ENCODE measurements around the gene TRIM17.

GRCh38 chr1:228420968-228421826, 4.5 kb upstream of the TRIM17 start:
- TF ChIP-seq, protein P1, sequence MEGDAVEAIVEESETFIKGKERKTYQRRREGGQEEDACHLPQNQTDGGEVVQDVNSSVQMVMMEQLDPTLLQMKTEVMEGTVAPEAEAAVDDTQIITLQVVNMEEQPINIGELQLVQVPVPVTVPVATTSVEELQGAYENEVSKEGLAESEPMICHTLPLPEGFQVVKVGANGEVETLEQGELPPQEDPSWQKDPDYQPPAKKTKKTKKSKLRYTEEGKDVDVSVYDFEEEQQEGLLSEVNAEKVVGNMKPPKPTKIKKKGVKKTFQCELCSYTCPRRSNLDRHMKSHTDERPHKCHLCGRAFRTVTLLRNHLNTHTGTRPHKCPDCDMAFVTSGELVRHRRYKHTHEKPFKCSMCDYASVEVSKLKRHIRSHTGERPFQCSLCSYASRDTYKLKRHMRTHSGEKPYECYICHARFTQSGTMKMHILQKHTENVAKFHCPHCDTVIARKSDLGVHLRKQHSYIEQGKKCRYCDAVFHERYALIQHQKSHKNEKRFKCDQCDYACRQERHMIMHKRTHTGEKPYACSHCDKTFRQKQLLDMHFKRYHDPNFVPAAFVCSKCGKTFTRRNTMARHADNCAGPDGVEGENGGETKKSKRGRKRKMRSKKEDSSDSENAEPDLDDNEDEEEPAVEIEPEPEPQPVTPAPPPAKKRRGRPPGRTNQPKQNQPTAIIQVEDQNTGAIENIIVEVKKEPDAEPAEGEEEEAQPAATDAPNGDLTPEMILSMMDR (conservative IDR thresholded peaks at IDR 0.05 in 1 of 2, IDR thresholded peaks at IDR 0.05 in 1 of 2; ENCODE audit: low read depth in 1 of 2, low read length in 2 of 2), result no peak
- TF ChIP-seq EZH2 (IDR thresholded peaks at IDR 0.05; ENCODE audit: low read length, missing control alignments), result no peak
